CD14-positive monocyte (primary cell): Measurements from ENCODE around the gene RAB20. TPM values are rescaled to one million over a fixed set of nuclear protein-coding genes. Genes with fewer than 3 reads are reported as not detected.

Experiments used
- DNase-seq, 3 donors: peaks; one replicate each; pipeline ENCODE4 v3.0.0-alpha.2; 2011 to 2022
- H2AFZ ChIP-seq: 2 replicates; pipeline ENCODE4 v1.6.0; 2012; ENCODE audit warnings: mild to moderate bottlenecking, low read depth, low read length, inconsistent platforms; ENCODE audit not compliant: insufficient read depth, poor library complexity, severe bottlenecking
- H3K27ac ChIP-seq, 2 donors: 1 replicate in 1 of 2; 2 replicates in 1 of 2; pipeline ENCODE4 v1.5.1; 2012 to 2013; ENCODE audit warnings: low read length in 2 of 2, control low read depth in 1 of 2, inconsistent platforms in 1 of 2, low read depth in 1 of 2, mild to moderate bottlenecking in 1 of 2
- H3K27me3 ChIP-seq, 2 donors: one replicate each; pipeline versions ENCODE4 v1.6.0 to v1.6.1; 2011 to 2013; ENCODE audit warnings: low read length in 2 of 2; ENCODE audit not compliant: control insufficient read depth in 2 of 2, insufficient read depth in 2 of 2
- H3K36me3 ChIP-seq, 2 donors: replicated peaks in 1 of 2; 1 replicate in 1 of 2; 2 replicates in 1 of 2; pipeline versions ENCODE4 v1.5.1 to v1.6.1; 2012 to 2013; ENCODE audit warnings: low read length in 2 of 2, control low read depth in 1 of 2, inconsistent platforms in 1 of 2, mild to moderate bottlenecking in 1 of 2; ENCODE audit not compliant: insufficient read depth in 2 of 2, control insufficient read depth in 1 of 2
- H3K4me1 ChIP-seq, 2 donors: 1 replicate in 1 of 2; 2 replicates in 1 of 2; pipeline versions ENCODE4 v1.5.1 to v1.6.1; 2012 to 2013; ENCODE audit warnings: low read length in 2 of 2, control low read depth in 1 of 2, inconsistent platforms in 1 of 2, mild to moderate bottlenecking in 1 of 2, moderate library complexity in 1 of 2; ENCODE audit not compliant: insufficient read depth in 2 of 2, control insufficient read depth in 1 of 2
- H3K4me2 ChIP-seq: replicated peaks from 2 replicates; pipeline ENCODE3; 2012; ENCODE audit warnings: low read length, moderate library complexity, mild to moderate bottlenecking; ENCODE audit not compliant: poor library complexity, severe bottlenecking; ENCODE audit errors: extremely low read depth
- H3K4me3 ChIP-seq, 3 experiments: fragments of 200-600 bp in 1 of 3; sonication (generic) in 1 of 3; replicated peaks in 1 of 3; 1 replicate in 2 of 3; 2 replicates in 1 of 3; pipeline ENCODE4 v1.5.1; 2011 to 2013; ENCODE audit warnings: low read length in 3 of 3, mild to moderate bottlenecking in 3 of 3, control low read depth in 2 of 3, low read depth in 2 of 3, inconsistent platforms in 1 of 3, moderate library complexity in 1 of 3
- H3K79me2 ChIP-seq: 2 replicates; pipeline ENCODE4 v1.6.0; 2012; ENCODE audit warnings: mild to moderate bottlenecking, control low read depth, inconsistent platforms, low read length, moderate library complexity; ENCODE audit not compliant: insufficient read depth
- H3K9ac ChIP-seq: 2 replicates; pipeline ENCODE4 v1.6.0; 2017; ENCODE audit warnings: low read length, mild to moderate bottlenecking; ENCODE audit not compliant: insufficient read depth, poor library complexity, severe bottlenecking
- H3K9me3 ChIP-seq, 2 donors: replicated peaks in 1 of 2; 1 replicate in 1 of 2; 2 replicates in 1 of 2; pipeline versions ENCODE4 v1.5.1 to v1.6.1; 2012 to 2013; ENCODE audit warnings: low read length in 2 of 2, control low read depth in 1 of 2; ENCODE audit not compliant: control insufficient read depth in 1 of 2, insufficient read depth in 1 of 2
- H4K20me1 ChIP-seq: 2 replicates; pipeline ENCODE4 v1.6.0; 2012; ENCODE audit warnings: mild to moderate bottlenecking, low read length, control low read depth, moderate library complexity; ENCODE audit not compliant: insufficient read depth
- H3K27ac Mint-ChIP-seq, 7 donors: one replicate each; pipeline ENCODE4 v1.8.0; 2020; ENCODE audit warnings: mild to moderate bottlenecking in 7 of 7, mixed read lengths in 7 of 7, moderate library complexity in 6 of 7, inconsistent platforms in 2 of 7
- H3K27me3 Mint-ChIP-seq, 3 donors: one replicate each; pipeline ENCODE4 v1.8.0; 2021 to 2022; ENCODE audit warnings: low read depth in 3 of 3, mild to moderate bottlenecking in 3 of 3, mixed read lengths in 3 of 3, moderate library complexity in 3 of 3, inconsistent platforms in 1 of 3
- H3K36me3 Mint-ChIP-seq, 2 donors: one replicate each; pipeline ENCODE4 v1.8.0; 2020; ENCODE audit warnings: mixed read lengths in 2 of 2, inconsistent platforms in 1 of 2, mild to moderate bottlenecking in 1 of 2
- H3K4me1 Mint-ChIP-seq: one replicate; pipeline ENCODE4 v1.8.0; 2020; ENCODE audit warnings: mild to moderate bottlenecking, mixed read lengths
- H3K4me3 Mint-ChIP-seq, 2 donors: one replicate each; pipeline ENCODE4 v1.8.0; 2020; ENCODE audit warnings: mild to moderate bottlenecking in 2 of 2, mixed read lengths in 2 of 2, moderate library complexity in 1 of 2
- H3K9me3 Mint-ChIP-seq, 7 donors: one replicate each; pipeline ENCODE4 v1.8.0; 2020 to 2022; ENCODE audit warnings: mixed read lengths in 7 of 7, mild to moderate bottlenecking in 6 of 7, moderate library complexity in 6 of 7, inconsistent platforms in 2 of 7
- WGBS: methylation state at CpG from one replicate; pipeline ENCODE4 v1.1.5; 2013; ENCODE audit warnings: missing lambda C conversion rate; ENCODE audit not compliant: insufficient coverage; 5-methylcytosine and 5-hydroxymethylcytosine counted together
- intact Hi-C, 2 donors: fragments of 100-400 bp; cut with micrococcal nuclease; formaldehyde crosslinking; loops; one replicate each; pipeline versions ENCODE4 v1.15.0 to v1.15.1; 2023
- polyA plus RNA-seq, 3 donors: library from polyadenylated mRNA; depleted of rRNA in 1 of 3; unstranded in 2 of 3; stranded (reverse) in 1 of 3; fragments of 300-500 nt in 2 of 3; fragments of >200 nt in 1 of 3; fragmentation: Illumina TruSeq in 2 of 3; gene quantifications; 1 replicate in 2 of 3; 2 replicates in 1 of 3; pipeline ENCODE4 v1.2.3, GENCODE V29; 2012 to 2021
- TF ChIP-seq, protein P1 (sequence below): fragments of 200-600 bp; IDR thresholded peaks from one replicate; pipeline ENCODE4 v1.8.0; 2022; ENCODE audit warnings: antibody characterized with exemption, mild to moderate bottlenecking

Gene RAB20
- polyA plus RNA-seq, 3 donors = 37.8 to 77.5 (median 43.1) TPM

GRCh38 chr13:110486061-110486715 is 75.3 kb downstream of the RAB20 start:
- intact Hi-C loops = no loop called here
- H3K27ac ChIP-seq = no peak overlapping the region
- peaks cover 4 to 12% (median 7%) of the 10 kb centered on the region in 3 donors for H3K27me3 Mint-ChIP-seq
- H3K9me3 ChIP-seq = no peaks in the 10 kb centered on the region
- peak overlapping the region in 1 of 7 donors; percentile 72 for H3K27ac Mint-ChIP-seq
- H3K36me3 Mint-ChIP-seq = no peaks in the 10 kb centered on the region
- no peaks in the 10 kb centered on the region for H3K27me3 ChIP-seq
- DNase-seq = no peak
- WGBS = 97% methylated on average over 9 of the region's 15 CpGs
- H3K4me2 ChIP-seq = no peak overlapping the region
- TF ChIP-seq, protein P1, sequence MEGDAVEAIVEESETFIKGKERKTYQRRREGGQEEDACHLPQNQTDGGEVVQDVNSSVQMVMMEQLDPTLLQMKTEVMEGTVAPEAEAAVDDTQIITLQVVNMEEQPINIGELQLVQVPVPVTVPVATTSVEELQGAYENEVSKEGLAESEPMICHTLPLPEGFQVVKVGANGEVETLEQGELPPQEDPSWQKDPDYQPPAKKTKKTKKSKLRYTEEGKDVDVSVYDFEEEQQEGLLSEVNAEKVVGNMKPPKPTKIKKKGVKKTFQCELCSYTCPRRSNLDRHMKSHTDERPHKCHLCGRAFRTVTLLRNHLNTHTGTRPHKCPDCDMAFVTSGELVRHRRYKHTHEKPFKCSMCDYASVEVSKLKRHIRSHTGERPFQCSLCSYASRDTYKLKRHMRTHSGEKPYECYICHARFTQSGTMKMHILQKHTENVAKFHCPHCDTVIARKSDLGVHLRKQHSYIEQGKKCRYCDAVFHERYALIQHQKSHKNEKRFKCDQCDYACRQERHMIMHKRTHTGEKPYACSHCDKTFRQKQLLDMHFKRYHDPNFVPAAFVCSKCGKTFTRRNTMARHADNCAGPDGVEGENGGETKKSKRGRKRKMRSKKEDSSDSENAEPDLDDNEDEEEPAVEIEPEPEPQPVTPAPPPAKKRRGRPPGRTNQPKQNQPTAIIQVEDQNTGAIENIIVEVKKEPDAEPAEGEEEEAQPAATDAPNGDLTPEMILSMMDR = no peak
- H3K4me3 Mint-ChIP-seq = no peak overlapping the region
- no peak overlapping the region for H3K4me3 ChIP-seq
- H2AFZ ChIP-seq = no peak overlapping the region
- H3K4me1 Mint-ChIP-seq = no peaks in the 10 kb centered on the region
- H4K20me1 ChIP-seq = no peaks in the 10 kb centered on the region
- H3K9ac ChIP-seq = no peak overlapping the region
- H3K4me1 ChIP-seq = no peaks in the 10 kb centered on the region
- H3K9me3 Mint-ChIP-seq = no peaks in the 10 kb centered on the region
- no peaks in the 10 kb centered on the region for H3K36me3 ChIP-seq
- H3K79me2 ChIP-seq = no peaks in the 10 kb centered on the region

DNA sequence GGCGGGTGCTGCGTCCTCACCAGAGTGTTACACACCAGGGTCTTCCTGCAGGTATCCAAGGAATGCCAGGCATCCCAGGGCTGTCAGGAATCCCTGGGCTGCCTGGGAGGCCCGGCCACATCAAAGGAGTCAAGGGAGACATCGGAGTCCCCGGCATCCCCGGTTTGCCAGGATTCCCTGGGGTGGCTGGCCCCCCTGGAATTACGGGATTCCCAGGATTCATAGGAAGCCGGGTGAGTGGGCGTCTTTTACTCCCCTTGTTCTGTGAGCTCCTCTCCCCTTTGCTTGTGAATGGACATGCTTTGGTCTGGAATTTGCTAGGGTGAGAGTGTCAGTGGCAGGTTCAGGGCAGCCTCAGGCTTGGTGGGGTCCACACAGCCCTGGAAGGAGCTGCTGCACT is 75.9 kb downstream of the RAB20 start:
- Mint-ChIP-seq H3K27ac (no peak overlapping the region), H3K27me3 (peaks cover 4 to 12% (median 7%) of the 10 kb centered on the region in 3 donors), H3K36me3 (no peaks in the 10 kb centered on the region), H3K4me1 (no peaks in the 10 kb centered on the region), H3K4me3 (no peak overlapping the region), H3K9me3 (no peaks in the 10 kb centered on the region)
- H2AFZ ChIP-seq = no peak overlapping the region
- TF ChIP-seq, protein P1 = no peak
- DNase-seq = no peak
- H3K79me2 ChIP-seq = no peaks in the 10 kb centered on the region
- H3K4me2 ChIP-seq = no peak overlapping the region
- H3K9me3 ChIP-seq = no peaks in the 10 kb centered on the region
- H3K27me3 ChIP-seq = no peaks in the 10 kb centered on the region
- H3K27ac ChIP-seq = no peak overlapping the region
- no peaks in the 10 kb centered on the region for H3K4me1 ChIP-seq
- H3K36me3 ChIP-seq = no peaks in the 10 kb centered on the region
- H4K20me1 ChIP-seq = no peaks in the 10 kb centered on the region
- 90% methylated on average over 9 of the region's 9 CpGs for WGBS
- H3K9ac ChIP-seq = no peak overlapping the region
- intact Hi-C loops = no loop called here
- no peak overlapping the region for H3K4me3 ChIP-seq
